Muscle layer of duodenum (tissue), 2 donors: ENCODE measurements around the gene AMH.

Experiments
- H3K27ac ChIP-seq: one replicate; pipeline ENCODE4 v1.7.0; 2013; ENCODE audit warnings: mild to moderate bottlenecking, low read length
- H3K27me3 ChIP-seq: one replicate; pipeline ENCODE4 v1.7.0; 2013; ENCODE audit warnings: low read depth, mild to moderate bottlenecking, control low read depth, low read length
- H3K36me3 ChIP-seq, 2 donors: one replicate each; pipeline ENCODE4 v1.7.0; 2013; ENCODE audit warnings: low read length in 2 of 2, control low read depth in 1 of 2, mild to moderate bottlenecking in 1 of 2; ENCODE audit not compliant: insufficient read depth in 2 of 2, control insufficient read depth in 1 of 2
- H3K4me1 ChIP-seq, 2 donors: one replicate each; pipeline ENCODE4 v1.7.0; 2013; ENCODE audit warnings: low read length in 2 of 2, mild to moderate bottlenecking in 2 of 2, control low read depth in 1 of 2, moderate library complexity in 1 of 2; ENCODE audit not compliant: insufficient read depth in 2 of 2, control insufficient read depth in 1 of 2
- H3K4me3 ChIP-seq, 2 donors: one replicate each; pipeline ENCODE4 v1.7.0; 2013; ENCODE audit warnings: low read length in 2 of 2, low read depth in 1 of 2, mild to moderate bottlenecking in 1 of 2
- H3K9me3 ChIP-seq, 2 donors: one replicate each; pipeline ENCODE4 v1.7.0; 2013; ENCODE audit warnings: low read length in 2 of 2, control low read depth in 1 of 2, mild to moderate bottlenecking in 1 of 2; ENCODE audit not compliant: control insufficient read depth in 1 of 2
- donor health status: healthy.

AMH gene

DNA sequence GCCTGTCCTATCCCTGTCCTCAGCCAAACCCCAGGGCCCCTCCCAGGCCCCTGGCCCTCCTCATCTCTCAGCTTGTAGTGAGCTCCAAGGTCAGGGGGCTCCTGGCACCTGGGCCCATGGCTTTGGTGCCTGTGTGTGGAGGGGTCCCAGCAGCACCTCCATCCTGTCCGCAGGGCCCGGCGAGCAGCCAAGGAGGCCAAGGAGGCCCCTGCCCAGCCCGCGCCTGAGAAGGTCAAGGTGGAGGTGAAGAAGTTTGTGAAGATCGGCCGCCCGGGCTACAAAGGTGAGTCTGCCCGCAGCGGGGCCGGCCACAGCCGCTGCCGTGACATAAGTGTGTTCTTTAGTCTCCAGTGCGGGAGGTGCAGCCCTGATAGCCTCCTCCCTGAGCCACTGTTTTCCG lies 3.9 kb upstream of the AMH start:
- H3K36me3 ChIP-seq = peaks cover 37 to 56% of the 10 kb centered on the region in 2 donors
- H3K4me1 ChIP-seq = peaks cover 15 to 37% of the 10 kb centered on the region in 2 donors

DNA sequence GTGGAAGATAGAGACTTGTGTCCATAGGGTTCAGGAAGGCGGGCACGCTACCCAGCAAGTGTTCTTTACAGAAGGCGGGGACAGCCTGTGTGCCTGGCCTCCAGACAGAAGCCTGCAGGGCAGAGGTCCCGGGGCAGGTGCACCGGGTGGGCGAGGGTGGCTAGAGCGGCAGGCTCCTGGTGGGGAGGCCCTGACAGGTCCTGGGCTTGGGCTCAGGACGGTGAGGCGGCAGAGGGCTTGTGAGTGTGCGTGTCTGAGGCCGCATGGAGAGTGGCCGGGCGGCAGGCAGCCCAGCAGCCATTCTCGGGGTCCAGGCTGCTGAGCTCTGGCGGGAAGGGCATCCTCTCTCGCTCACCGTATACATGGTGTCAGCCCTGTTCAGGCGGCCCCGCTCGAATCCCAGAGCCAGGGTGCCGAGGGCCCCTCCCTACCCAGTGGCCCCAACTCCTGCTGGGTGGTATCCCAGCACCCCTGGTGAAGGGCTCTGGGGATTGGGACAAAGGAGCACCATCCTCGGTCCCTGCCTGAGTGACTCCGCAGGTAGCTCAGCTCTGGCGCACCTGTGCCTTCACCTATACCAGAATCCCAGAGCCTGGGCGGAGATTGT lies 3.0 kb upstream of the AMH start:
- peaks cover 10% of the 10 kb centered on the region for H3K27me3 ChIP-seq
- peaks cover 6 to 37% of the 10 kb centered on the region in 2 donors for H3K4me1 ChIP-seq
- peaks cover 37 to 56% of the 10 kb centered on the region in 2 donors for H3K36me3 ChIP-seq
- no peak overlapping the region for H3K27ac ChIP-seq
- no peak overlapping the region for H3K4me3 ChIP-seq
- H3K9me3 ChIP-seq = no peaks in the 10 kb centered on the region

More for the DNA sequence above, 3.9 kb upstream of the AMH start:
- H3K27ac ChIP-seq = no peak overlapping the region
- H3K9me3 ChIP-seq = no peaks in the 10 kb centered on the region
- H3K4me3 ChIP-seq = no peak overlapping the region
- H3K27me3 ChIP-seq = peaks cover 9% of the 10 kb centered on the region

DNA sequence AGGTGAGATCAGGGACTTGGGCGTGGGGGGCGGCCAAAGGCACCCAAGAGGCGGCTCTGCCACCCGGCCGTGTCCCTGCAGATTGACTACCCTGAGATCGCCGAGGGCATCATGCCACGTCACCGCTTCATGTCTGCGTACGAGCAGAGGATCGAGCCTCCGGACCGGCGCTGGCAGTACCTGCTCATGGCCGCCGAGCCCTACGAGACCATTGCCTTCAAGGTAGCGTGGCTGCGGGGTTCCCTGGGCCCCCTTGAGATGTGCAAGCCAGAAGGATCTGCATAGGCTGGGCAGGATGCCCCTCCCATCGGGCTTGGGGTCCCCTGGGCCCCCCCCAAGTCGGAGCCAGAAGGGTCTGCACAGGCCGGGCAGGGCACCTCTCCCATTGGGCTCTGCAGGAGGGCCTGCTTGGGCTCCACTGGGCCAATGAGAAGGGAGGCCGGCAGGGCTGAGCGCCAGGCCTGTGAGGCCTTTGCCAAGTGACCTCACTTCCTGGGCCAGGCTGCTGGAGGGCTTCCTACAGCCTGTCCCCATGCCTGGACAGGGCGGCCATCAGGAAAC lies 2.2 kb upstream of the AMH start:
- no peak overlapping the region for H3K27ac ChIP-seq
- H3K4me1 ChIP-seq = peaks cover 0 to 35% of the 10 kb centered on the region in 2 donors
- H3K9me3 ChIP-seq = no peaks in the 10 kb centered on the region
- H3K36me3 ChIP-seq = peaks cover 37 to 56% of the 10 kb centered on the region in 2 donors
- peaks cover 13% of the 10 kb centered on the region for H3K27me3 ChIP-seq
- no peak overlapping the region for H3K4me3 ChIP-seq

DNA sequence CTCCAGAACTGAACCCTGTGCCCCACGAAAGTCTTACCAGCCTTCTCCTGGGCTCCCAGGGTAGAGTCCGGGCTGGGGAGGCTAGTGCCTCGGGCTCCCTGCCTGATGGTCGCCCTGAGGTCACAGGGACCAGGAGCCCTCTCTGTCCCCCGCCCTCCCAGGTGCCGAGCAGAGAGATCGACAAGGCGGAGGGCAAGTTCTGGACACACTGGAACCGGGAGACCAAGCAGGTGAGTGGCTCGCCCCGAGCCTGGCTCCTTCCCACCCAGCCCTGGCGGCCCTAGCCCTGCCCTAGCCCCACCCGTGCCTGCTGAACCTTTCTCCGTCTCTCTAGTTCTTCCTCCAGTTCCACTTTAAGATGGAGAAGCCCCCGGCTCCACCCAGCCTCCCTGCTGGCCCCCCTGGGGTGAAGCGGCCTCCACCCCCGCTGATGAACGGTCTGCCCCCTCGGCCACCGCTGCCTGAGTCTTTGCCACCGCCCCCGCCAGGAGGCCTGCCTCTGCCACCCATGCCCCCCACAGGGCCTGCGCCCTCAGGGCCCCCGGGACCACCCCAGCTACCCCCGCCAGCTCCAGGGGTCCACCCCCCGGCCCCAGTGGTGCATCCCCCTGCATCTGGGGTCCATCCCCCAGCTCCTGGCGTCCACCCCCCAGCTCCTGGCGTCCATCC lies 1.6 kb upstream of the AMH start:
- H3K27ac ChIP-seq = no peak overlapping the region
- peaks cover 20% of the 10 kb centered on the region for H3K27me3 ChIP-seq
- H3K4me3 ChIP-seq = no peak overlapping the region
- no peaks in the 10 kb centered on the region for H3K9me3 ChIP-seq
- peaks cover 37 to 56% of the 10 kb centered on the region in 2 donors for H3K36me3 ChIP-seq
- H3K4me1 ChIP-seq = peaks cover 0 to 35% of the 10 kb centered on the region in 2 donors

DNA sequence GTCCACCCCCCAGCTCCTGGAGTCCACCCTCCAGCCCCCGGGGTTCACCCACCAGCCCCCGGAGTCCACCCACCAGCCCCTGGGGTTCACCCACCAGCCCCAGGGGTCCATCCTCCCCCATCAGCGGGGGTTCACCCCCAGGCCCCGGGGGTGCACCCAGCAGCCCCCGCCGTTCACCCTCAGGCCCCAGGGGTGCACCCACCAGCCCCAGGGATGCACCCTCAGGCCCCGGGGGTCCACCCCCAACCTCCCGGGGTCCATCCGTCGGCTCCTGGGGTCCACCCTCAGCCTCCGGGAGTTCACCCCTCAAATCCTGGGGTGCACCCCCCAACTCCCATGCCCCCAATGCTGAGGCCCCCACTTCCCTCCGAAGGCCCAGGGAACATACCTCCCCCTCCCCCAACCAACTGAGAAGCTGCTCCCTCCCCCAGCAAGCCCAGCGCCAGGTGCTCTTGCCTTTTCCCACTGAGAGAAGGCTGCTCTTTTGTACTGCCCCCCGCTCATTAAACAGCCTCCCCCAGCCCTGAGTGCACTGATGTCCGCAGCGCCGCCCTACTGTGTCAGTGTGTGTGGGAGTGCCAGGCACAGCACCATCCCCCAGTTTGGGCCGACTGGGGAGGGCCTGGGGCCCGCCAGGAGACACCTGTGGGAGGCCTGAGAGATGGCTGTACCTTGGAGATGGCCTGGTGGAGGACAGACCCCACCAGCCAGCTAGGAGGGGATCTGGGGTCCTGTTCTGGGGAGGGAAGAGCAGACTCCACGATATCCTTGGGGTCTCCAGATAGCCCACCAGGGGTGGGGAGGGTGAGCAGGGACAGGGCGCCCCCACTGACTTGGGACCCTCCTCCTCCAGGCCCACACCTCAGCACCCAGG lies 750 bp upstream of the AMH start:
- peaks cover 35 to 52% of the 10 kb centered on the region in 2 donors for H3K36me3 ChIP-seq
- H3K9me3 ChIP-seq = no peaks in the 10 kb centered on the region
- no peak overlapping the region for H3K4me3 ChIP-seq
- no peak overlapping the region for H3K27ac ChIP-seq
- peaks cover 27% of the 10 kb centered on the region for H3K27me3 ChIP-seq
- H3K4me1 ChIP-seq = peaks cover 0 to 35% of the 10 kb centered on the region in 2 donors

DNA sequence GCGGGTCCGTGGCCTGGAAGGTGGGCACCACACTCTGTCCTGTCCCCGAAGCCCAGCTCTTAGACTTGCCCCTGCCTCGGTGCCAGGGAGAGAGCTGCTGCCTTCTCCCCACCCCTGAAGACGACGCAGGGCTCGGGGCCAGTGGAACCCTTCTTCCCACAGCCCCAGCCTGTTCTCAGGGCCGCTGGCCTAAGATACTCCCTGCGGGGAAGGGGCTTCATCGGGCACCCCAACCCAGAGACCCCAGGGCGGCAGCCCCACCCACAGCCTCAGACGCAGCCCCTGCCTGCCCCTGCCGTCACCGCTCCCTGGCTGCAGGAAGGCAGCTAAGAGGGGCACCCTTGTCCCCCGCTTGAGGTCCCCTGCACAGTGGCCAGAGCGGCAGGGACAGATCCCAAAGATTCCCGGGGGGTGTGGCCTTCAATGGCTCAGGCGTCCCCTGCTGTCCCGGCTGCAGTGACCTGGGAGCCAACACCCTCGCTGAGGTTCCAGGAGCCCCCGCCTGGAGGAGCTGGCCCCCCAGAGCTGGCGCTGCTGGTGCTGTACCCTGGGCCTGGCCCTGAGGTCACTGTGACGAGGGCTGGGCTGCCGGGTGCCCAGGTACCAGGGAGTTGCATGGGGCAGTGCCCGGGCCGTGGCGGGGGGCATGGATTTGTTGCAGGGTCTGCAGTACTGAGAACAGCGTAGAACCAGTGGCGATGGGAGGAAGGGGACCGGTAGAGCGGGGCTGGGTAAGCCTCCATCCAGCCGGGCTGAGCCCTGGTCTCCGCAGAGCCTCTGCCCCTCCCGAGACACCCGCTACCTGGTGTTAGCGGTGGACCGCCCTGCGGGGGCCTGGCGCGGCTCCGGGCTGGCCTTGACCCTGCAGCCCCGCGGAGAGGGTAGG lies 1.0 kb downstream of the AMH start:
- Histone ChIP-seq H3K36me3 (peaks cover 20 to 34% of the 10 kb centered on the region in 2 donors), H3K4me3 (peak overlapping the region in 1 of 2 donors; percentile 8), H3K27me3 (peaks cover 33% of the 10 kb centered on the region), H3K27ac (no peak overlapping the region), H3K9me3 (no peaks in the 10 kb centered on the region), H3K4me1 (peaks cover 0 to 40% of the 10 kb centered on the region in 2 donors)

DNA sequence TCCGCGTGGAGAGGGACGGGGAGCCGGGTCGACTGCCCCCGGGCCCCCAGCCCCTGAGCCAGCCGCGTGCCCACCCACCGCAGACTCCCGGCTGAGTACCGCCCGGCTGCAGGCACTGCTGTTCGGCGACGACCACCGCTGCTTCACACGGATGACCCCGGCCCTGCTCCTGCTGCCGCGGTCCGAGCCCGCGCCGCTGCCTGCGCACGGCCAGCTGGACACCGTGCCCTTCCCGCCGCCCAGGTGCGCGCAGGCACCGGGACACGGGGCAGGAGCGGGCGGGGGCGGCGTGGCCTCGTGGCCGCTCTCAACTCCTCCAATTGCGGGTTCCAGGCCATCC lies 1.6 kb downstream of the AMH start:
- Histone ChIP-seq H3K9me3 (no peaks in the 10 kb centered on the region), H3K27ac (no peak overlapping the region), H3K4me3 (peak overlapping the region in 1 of 2 donors; percentile 8), H3K4me1 (peaks cover 0 to 40% of the 10 kb centered on the region in 2 donors), H3K27me3 (peaks cover 33% of the 10 kb centered on the region), H3K36me3 (peaks cover 14 to 28% of the 10 kb centered on the region in 2 donors)

DNA sequence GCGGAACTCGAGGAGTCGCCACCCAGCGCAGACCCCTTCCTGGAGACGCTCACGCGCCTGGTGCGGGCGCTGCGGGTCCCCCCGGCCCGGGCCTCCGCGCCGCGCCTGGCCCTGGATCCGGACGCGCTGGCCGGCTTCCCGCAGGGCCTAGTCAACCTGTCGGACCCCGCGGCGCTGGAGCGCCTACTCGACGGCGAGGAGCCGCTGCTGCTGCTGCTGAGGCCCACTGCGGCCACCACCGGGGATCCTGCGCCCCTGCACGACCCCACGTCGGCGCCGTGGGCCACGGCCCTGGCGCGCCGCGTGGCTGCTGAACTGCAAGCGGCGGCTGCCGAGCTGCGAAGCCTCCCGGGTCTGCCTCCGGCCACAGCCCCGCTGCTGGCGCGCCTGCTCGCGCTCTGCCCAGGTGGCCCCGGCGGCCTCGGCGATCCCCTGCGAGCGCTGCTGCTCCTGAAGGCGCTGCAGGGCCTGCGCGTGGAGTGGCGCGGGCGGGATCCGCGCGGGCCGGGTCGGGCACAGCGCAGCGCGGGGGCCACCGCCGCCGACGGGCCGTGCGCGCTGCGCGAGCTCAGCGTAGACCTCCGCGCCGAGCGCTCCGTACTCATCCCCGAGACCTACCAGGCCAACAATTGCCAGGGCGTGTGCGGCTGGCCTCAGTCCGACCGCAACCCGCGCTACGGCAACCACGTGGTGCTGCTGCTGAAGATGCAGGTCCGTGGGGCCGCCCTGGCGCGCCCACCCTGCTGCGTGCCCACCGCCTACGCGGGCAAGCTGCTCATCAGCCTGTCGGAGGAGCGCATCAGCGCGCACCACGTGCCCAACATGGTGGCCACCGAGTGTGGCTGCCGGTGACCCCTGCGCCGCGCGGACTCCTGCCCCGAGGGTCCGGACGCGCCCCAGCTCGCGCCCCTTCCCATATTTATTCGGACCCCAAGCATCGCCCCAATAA lies 2.3 kb downstream of the AMH start:
- Histone ChIP-seq H3K4me1 (peaks cover 0 to 40% of the 10 kb centered on the region in 2 donors), H3K4me3 (peak overlapping the region in 1 of 2 donors; percentile 40), H3K9me3 (no peaks in the 10 kb centered on the region), H3K36me3 (peaks cover 7 to 22% of the 10 kb centered on the region in 2 donors), H3K27ac (no peak overlapping the region), H3K27me3 (peaks cover 33% of the 10 kb centered on the region)

DNA sequence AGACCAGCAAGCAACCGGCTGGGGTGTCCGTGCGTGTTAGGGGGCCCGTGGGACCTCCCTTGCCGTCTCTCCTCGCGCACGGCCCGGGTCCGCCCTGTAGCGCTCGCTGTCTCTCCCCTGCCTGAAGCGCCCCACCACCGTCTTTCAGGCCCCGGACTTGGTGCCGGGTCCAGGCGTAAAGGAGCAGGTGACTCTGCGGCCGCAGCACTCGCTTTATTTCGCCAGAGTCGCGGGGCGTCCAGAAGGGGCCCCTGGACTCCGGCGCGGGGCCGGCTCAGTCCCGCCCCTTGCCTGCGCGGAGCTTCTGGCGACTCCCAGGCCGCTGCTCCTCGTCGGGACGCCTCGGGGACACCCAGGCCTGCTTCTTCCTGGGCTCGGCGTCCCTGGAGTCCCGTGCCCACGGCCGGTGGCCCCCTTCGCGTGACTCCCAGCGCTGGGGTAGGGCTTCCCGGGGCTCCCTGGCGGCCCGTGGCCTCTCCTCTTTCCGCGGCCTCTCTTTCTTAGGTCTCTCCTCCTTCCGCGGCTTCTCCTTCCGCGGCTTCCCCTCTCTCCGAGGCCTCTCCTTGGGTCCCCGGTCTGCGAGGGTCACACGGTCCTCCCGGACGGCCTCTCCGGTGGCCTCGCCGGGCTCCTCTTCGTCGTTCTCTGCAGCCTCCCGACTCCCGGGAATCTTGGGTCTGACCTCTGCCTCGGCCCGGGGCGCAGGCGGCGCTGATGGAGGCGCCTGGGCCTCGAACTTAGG lies 3.1 kb downstream of the AMH start:
- Histone ChIP-seq H3K27me3 (peaks cover 33% of the 10 kb centered on the region), H3K4me1 (peaks cover 0 to 37% of the 10 kb centered on the region in 2 donors), H3K4me3 (peak overlapping the region in 1 of 2 donors; percentile 40), H3K36me3 (peaks cover 0 to 13% of the 10 kb centered on the region in 2 donors), H3K9me3 (no peaks in the 10 kb centered on the region), H3K27ac (no peak overlapping the region)
